Hindlimb muscle (tissue), 1 donor: ENCODE results near the gene SCAF4. TPM values are rescaled to one million over a fixed set of nuclear protein-coding genes. Genes with fewer than 3 reads are reported as not detected.
A peak's percentile ranks its signal among the peaks of the same experiment; 100 is the strongest.
"Not testable (repeated sequence)": the region's sequence is repeated elsewhere in the genome, so short reads cannot be mapped to it uniquely, and the experiment has no call there.

Experiments
- DNase-seq: peaks from one replicate; pipeline ENCODE4 v3.0.0-alpha.2; 2013
- polyA plus RNA-seq: library from polyadenylated mRNA; unstranded; fragments of 120-200 nt; gene quantifications from one replicate; pipeline ENCODE4 v1.2.1, GENCODE V29; 2013; ENCODE audit not compliant: insufficient read length

The SCAF4 gene
- polyA plus RNA-seq, 1 donor: 25.1 TPM

- DNase-seq: no peak
These were observed 63.0 kb downstream of the SCAF4 start for GRCh38 chr21:31668651-31669491.

- DNase-seq: no peak
These were observed 64.3 kb downstream of the SCAF4 start for GRCh38 chr21:31667639-31668038.

- DNase-seq: no peak
These were observed 64.8 kb downstream of the SCAF4 start for GRCh38 chr21:31667132-31667531.

GRCh38 chr21:31666445-31667010 lies 65.4 kb downstream of the SCAF4 start:
- no peak for DNase-seq

DNA sequence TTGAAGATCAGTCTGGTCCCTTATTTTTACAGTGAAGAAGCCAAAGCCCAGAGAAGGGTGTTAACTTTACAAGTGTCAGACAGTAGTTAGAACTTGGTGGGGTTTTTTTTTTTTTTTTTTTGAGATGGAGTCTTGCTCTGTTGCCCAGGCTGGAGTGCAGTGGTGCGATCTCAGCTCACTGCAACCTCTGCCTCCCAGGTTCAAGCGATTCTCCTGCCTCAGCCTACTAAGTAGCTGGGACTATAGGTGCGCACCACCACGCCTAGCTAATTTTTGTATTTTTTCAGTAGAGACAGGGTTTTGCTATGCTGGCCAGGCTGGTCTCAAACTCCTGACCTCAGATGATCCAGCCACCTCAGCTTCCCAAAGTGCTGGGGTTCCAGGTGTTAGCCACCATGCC lies 66.0 kb downstream of the SCAF4 start:
- not testable (repeated sequence) for DNase-seq

DNA sequence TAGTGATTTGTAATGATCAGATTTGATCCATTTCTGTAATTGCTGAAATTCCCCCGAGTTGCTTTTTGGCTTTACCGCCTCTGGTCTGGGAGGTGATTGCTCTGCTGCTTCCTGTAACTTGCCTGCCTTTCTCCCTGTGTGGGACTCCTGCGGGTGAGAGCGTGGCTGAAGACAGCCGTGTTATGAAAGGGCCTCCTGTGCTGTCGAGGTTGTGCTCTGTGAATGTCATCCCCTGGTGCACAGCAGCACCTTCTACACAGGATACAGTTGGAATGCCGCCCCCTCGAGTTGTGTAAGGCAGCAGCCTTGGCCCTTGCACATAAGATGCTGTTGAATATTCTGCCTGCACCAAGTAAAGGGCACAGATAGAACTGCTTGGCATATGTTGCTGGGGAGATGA lies 66.5 kb downstream of the SCAF4 start:
- DNase-seq: no peak

DNA sequence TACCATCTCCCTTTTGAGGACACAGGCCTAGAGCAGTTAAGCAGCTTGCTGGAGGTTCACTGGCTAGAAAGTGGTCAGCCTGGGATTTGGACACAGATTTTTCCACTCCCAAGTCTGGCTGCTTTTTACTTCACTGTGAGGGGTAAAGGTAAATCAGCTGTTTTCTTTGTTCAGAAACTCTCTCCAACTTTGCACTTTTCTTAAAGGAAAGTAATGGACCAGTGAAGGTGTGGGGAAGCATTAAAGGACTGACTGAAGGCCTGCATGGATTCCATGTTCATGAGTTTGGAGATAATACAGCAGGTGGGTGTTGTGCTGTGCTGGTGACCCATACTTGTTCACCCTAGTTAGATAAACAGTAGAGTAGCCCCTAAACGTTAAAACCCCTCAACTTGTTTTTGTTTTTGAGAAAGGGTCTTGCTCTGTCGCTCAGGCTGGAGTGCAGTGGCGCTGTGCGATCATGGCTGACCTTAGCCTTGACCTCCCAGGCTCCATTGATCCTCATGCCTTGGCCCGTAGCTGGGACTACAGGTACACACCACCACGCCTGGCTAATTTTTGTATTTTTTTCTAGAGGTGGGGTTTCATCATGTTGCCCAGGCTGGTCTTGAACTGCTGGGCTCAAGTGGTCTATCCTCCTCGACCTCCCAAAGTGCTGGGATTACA lies 68.2 kb downstream of the SCAF4 start:
- DNase-seq: no peak

- DNase-seq: peak; percentile 30
These were observed 71.3 kb downstream of the SCAF4 start for GRCh38 chr21:31660591-31660990.

DNA sequence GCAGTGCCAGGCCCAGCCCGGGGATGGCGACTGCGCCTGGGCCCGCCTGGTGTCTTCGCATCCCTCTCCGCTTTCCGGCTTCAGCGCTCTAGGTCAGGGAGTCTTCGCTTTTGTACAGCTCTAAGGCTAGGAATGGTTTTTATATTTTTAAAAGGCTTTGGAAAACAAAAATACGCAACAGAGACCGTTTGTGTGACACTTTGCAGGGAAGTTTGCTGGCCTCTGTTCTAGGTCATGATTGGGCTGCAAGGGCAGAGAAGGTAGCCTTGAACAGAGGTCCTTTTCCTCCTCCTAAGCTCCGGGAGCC lies 71.7 kb downstream of the SCAF4 start:
- DNase-seq: no peak

- DNase-seq: peak; percentile 96
These were observed 72.2 kb downstream of the SCAF4 start, which contains the start of gene SOD1 for GRCh38 chr21:31659536-31660258. Gene SOD1 (plus strand): TSS chr21:31659693. CDS start chr21:31659770, 77 bp downstream.

GRCh38 chr21:31659286-31659535 lies 72.7 kb downstream of the SCAF4 start:
- DNase-seq: no peak

GRCh38 chr21:31658053-31658452 lies 73.9 kb downstream of the SCAF4 start:
- DNase-seq: no peak

DNA sequence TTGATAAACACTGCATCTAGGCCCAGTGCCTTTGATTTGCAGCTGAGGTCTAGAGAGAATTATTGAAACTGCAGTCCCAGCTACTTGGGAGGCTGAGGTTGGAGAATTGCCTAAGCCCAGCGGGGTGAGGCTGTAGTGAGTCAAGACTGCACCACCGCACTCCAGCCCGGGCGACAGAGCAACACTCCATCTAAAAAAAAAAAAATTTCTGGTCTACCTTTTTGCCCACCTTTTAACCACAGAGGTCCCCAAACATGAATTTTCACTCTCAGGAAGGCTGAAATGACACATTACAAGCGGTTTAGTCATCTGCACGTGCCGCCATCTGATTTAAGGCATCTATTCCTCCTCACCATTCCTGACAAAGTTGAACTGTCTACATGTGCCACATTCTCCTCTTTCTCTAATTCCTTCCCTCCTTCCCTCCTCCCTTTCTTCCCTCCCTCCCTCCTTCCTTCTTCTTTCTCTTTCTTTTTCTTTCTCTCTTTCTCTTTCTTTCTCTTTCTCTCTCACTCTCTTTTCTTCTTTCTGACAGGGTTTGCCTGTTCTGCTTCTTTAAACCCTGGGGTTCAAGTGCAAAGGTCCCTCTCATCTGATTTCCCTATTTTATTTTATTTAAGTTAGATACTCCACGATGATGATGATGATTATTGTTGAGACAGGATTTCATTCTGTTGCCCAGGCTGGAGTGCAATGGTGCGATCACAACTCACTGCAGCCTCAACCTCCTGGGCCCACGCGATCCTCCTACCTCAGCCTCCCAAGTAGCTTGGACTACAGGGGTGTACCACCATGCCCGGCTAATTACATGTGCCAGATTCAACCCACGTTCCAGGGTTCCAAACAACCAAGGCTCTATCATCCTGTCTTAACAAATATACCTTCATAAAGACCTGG lies 75.5 kb downstream of the SCAF4 start:
- no peak for DNase-seq

- not testable (repeated sequence) for DNase-seq
These were observed 76.9 kb downstream of the SCAF4 start for GRCh38 chr21:31654821-31655580.

- no peak for DNase-seq
These were observed 77.6 kb downstream of the SCAF4 start for GRCh38 chr21:31654340-31654739.

GRCh38 chr21:31651491-31651890 lies 80.4 kb downstream of the SCAF4 start:
- not testable (repeated sequence) for DNase-seq

- DNase-seq: no peak
These were observed 81.0 kb downstream of the SCAF4 start for GRCh38 chr21:31650930-31651329.

DNA sequence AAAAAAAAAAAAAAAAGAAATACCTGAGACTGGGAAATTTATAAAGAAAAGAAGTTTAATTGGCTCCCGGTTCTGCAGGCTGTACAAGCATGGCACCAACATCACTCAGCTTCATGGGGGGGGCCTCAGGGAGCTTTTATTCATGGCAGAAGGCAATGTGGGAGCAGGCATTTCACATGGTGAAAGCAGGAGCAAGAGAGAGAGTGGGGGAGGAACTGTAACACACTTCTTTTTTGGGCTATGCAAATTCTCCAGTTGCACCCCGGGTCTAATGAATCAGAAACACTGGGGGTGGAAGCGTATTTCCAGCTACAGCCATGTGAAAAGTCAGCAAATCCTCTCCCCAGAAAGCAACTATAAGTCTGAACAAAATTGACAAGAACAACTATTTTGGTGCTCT lies 84.3 kb downstream of the SCAF4 start:
- DNase-seq: no peak

- no peak for DNase-seq
These were observed 87.3 kb downstream of the SCAF4 start for GRCh38 chr21:31644643-31645042.

- DNase-seq: no peak
These were observed 90.4 kb downstream of the SCAF4 start for GRCh38 chr21:31641416-31641922.

DNA sequence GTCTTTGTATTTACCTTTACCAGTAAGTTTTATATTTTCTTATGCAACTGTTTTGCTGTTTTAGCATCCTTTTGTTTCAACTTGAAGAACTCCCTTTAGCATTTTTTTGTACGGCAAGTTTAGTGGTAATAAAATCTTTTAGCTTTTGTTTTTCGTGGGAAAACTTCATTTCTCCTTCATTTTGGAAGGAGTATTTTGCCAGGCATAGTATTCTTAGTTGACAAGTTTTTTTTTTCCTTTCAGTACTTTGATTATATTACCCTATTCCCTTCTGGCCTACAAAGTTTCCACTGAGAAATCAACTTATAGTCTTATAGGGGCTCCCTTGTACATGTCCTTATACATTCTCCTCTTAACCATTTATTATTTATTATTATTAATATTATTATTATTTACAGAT lies 95.0 kb downstream of the SCAF4 start:
- DNase-seq: no peak
